HG02970 (cell line): ENCODE data around the gene LRP5.

ENCODE experiments used
- ATAC-seq: cut with Tn5 transposase; IDR thresholded peaks from one replicate; pipeline ENCODE4 v1.9.1; 2021; ENCODE audit warnings: mild to moderate bottlenecking, moderate library complexity, moderate number of reproducible peaks; ENCODE audit not compliant: unreplicated experiment, low FRiP score

Gene LRP5

GRCh38 chr11:68326334-68327215 is 14.2 kb downstream of the LRP5 start:
- ATAC-seq = no peak

DNA sequence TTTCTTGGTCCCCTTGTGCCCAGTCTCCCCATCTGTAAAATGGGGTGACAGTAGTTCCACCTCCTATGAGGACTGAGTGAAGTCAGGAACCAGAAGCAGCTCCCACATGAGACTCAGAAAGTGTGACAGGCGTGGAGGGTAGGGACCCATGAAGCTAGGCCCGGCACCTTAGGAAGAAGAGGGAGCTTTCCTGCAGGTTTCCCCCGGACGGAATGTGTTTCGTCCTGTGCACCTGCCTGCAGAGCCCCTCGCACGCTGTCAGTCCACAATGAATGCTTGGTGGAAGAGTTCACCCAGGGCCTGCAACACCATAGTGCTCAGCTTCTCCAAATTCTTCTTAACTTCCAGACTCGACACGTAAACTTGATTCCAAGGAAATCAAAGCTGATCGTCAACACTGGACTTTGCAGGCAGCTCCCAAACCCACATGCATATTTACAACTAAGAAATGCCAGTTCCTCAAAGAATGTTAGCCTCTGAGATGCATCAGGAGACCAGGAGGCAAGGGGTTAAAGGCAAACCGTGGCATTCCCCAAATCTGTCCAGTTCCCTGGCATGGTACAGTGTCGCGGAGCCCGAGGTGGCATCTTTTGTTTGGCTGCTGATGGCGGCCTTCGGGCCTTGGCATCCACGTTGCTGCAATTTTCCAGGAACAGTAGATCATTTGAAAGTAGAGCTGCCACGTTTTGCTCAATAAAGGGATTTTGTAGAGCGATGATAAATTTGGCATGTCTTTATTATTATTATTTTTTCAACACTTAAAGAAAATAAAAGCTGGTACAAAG is 15.4 kb downstream of the LRP5 start:
- ATAC-seq = no peak

DNA sequence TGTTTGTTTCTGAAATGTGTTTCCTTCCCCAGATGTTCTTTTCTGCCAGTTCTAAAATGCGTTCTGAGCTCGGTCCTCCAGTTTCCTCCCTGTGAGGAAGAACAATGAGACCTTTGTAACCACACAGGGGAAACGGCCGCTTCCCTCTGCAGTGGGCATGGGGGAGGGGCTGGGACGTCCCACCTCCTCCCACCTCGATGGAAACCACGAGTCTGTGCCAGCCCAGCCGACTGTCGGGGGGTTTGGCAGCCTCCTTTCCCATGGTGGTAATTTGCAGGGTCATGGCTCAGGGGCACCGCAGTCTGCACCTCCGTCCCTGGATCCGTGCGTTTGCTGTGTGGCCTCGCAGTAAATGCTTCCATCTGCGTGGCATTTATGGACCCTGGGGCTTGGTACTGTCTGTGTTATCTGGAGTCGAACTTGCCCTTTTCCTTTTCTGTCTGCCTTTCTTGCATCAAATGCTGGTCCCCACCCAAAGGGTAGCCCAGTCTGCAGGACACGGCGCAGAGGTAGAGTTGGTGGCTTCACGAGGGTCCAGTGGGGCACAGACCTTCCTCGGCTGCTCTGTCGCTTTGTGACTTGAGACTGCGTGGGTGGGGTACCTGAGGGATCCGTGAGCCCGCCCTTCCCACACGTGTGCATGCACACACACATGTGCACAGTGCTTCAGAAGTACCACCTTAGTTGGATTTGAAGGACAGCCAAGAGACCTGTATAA is 16.1 kb downstream of the LRP5 start:
- no peak for ATAC-seq

DNA sequence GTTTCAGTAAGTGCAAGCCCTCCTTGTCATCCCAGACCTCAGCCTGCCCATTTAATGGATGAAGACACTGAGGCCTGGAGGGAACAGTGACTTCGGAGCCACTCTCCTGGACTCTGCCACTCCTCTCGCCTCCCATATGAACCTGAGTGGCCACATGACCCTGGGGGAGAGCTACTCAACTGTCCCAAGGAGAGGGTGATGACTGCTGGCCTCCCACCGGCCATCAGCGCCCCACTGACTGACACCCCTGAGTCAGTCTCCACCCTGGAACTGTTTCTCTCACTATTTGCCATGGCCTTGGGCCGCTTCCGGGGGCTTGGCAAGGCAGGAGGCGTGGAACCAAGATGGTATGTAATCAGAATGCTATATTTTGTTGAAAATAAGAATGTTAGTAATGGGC is 17.1 kb downstream of the LRP5 start:
- no peak for ATAC-seq

DNA sequence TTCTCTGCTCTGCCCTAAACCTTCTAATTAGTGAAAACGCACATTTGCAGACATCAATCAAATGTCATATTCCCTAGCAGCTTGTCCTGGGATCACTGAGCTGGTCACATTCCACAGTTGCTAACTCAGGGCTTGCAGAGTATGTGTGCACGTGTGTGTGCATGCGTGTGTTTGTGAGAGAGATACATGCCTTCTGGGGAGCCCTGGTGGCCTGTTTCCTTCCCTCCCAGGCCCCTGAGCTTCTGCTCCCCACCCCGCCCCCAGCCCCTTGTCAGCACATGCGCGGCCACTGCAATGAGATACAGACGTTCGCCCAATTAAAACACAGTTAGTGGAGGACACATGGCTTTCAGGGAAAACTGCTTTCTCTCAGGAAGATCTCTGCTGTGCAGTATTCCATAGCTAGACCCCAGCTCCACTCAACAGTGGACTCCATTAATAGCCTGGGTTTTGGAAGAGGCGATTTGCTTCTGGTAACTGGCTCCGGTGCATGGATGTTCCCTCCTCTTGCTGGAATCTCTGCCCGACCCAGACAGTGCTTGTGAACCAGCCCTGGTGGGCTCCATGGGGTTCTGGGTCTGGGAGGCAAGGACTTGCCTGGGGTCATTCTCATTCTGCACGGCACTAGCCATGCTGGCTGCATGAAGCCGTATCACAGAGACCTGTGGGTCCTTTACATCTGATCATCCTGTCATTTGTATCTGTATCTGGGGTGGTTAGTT is 17.7 kb downstream of the LRP5 start:
- no peak for ATAC-seq

DNA sequence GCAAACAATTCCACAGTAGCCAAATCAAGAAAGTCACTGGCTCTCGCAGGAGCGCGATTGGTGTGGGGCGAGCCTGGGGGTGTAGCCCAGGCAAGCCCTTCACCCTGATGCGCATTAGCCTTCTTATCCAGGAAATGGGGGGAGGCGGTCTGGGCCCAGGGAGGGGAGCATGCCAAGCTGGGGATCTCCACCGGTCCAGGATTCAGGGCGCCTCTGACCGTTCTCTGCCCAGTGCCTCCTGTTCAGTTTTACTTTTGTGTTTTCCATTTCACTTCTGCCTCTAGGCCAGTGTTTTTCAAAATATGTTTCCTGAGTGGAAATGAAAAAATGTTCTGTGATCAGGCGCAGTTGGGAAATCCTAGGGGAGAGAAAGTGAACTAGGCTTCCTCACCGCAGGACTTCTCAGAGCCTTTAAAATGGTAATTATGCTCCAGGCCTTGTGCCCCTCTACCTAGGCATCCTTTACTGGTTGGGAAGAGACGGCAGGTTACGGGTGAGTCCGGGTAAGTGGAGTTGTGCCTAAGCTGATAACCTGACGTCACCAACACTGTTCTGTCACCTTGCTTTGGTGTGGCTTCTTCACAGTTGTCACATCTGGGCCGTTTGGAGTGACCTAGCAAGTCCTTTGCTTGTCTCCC is 18.4 kb downstream of the LRP5 start:
- no peak for ATAC-seq

DNA sequence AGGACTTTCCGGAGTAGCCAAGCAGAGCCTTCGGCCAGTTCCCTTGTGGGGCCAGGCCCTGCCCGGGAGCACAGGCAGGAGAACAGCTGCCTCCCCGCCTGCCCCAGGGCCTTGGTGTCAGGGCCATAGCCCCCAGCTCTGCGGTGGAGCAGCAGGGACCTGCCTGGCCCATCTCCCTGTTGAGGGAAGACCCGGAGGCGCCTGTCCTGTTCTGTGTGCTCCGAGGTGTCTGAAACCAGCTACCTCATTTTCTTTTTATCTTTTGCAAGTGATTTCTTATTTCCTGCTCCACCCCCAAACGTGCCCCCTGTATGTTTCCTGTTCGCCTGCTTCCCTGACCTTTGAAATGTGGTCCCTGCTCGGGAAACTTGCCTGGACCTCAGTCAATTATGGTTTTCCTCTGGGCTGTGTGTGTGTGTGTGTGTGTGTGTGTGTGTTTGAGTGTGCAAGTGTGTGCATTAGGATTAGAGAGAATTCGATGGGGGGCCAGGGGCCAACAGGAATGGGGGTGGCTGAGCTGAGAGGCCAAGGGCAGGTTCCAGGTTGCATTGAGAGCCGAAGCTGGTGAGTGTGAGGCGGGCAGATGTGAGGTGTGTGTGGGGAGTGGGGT is 19.1 kb downstream of the LRP5 start:
- no peak for ATAC-seq

DNA sequence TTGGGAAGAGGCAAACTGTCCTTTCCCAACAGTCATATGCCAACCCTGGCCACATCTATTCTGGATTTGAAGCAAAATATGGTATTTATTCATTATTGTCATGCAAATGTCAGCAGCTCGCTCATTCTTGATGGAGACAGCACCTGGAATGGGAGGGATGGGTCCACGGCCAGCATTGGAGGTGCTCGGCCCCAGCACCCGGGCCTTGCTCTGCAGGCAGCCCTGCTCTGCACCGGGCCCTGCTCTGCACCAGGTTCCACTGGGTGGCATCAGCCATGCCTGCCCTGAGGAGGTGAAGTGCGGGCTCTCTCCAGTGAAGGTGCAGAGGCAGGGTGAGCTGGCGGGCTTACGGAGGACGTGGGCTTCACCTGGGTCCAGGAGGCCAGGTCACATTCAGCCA is 19.8 kb downstream of the LRP5 start:
- ATAC-seq = no peak

GRCh38 chr11:68333173-68333572 is 20.8 kb downstream of the LRP5 start:
- no peak for ATAC-seq

DNA sequence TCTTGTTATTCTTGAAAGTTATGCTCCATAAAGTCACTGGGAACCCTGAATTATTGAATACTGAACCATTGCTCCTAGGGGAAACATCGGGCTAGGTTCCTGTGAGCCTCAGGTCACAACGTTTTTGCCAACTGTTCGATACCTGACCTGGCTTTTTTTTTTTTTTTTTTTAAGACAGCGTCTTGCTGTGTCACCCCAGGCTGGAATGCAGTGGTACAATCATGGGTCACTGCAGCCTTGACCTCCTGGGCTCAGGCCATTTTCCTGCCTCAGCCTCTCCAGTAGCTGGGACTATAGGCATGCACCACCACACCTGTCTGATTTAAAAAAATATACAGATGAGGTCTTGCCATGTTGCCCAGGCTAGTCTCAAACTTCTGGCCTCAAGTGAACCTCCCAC is 22.5 kb downstream of the LRP5 start:
- ATAC-seq = no peak

- no peak for ATAC-seq
Observed at GRCh38 chr11:68335683-68336082, 23.3 kb downstream of the LRP5 start.

DNA sequence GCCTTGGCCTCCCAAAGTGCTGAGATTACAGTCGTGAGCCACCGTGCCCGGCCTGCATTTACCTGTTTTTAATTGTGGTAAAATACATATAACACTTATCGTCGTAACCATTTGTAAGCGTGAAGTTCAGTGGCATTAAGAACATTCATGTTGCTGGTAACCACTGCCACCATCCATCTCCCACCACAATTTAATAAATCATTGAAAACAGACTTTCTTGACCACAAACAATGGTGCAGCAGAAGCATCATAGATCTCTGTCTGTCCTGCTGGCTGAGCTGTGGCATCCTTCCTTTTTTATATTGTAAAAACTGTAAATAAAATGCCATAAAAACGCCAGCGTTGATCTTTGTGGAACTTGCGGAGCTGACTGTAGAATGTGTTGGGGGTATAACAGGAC is 24.3 kb downstream of the LRP5 start:
- ATAC-seq = no peak

DNA sequence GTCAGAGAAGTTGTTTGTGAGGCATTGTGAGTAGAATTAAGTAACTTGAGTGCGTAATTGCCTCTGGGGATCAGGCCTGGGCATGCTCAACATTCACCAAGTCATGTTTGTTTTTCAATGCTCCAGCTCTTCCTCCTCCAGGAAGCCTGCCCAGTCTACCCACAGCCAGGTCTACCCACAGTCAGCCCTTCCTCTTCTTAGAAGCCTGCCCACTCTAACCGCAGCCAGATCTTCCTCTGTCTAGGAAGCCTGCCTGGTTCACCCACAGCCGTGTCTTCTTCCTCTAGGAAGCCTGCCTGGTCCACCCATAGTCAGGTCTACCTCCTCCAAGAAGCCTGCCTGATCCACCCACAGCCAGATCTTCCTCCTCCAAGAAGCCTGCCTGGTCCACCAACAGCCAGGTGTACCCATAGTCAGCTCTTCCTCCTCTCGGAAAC is 25.0 kb downstream of the LRP5 start:
- no peak for ATAC-seq

- no peak for ATAC-seq
Observed at GRCh38 chr11:68338051-68338780, 25.8 kb downstream of the LRP5 start.

GRCh38 chr11:68340003-68340767 is 27.8 kb downstream of the LRP5 start:
- no peak for ATAC-seq

DNA sequence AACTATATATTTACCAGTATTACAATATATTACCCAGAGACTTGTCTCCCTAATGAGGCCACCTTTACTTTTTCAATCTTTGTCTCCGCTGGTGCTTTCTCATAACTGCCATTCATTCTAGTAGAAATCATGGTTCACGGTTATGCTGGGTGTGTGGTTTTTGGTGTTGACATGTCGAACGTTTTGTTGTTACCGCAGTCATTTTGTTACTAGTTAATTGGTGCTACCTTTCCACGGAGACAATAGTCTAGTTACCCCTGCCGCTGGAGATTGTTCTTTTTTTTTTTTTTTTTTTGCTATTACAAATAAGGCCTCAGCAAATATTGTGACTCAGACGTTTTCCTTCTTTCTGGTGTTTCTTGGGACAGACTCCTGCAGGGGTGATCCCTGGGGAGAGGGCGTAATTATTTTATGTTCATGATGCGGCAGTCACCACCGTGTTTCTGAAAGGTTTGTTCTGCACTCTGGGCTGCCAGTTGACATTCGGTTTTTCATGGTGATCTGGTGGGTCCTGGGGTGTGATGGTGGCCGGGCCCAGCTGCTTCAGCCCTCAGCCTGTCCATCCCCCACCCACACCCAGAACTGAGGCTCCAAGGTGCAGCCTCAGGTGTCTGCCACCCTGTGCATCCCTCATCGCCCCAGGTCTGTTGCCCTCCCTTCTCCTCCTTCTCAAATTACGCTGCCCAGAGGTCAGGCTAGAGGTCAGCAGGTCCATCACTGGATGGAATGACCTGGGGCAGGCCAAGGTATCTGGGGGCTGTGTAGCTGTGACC is 28.6 kb downstream of the LRP5 start:
- no peak for ATAC-seq
